GM20000 (cell line): ENCODE measurements around the gene UBQLNL.

Experiments used
- DNase-seq: peaks from one replicate; pipeline ENCODE4 v3.0.0; 2012; ENCODE audit warnings: low spot score
- CTCF ChIP-seq: IDR thresholded peaks from 2 replicates; pipeline ENCODE4 v1.5.1; 2012; ENCODE audit warnings: mild to moderate bottlenecking, control low read depth; ENCODE audit errors: extremely low read depth, missing control alignments

UBQLNL gene

GRCh38 chr11:5467527-5467926 is 49.0 kb downstream of the UBQLNL start:
- DNase-seq, result no peak
- no peak for TF ChIP-seq CTCF
